SK-N-SH (cell line): ENCODE data around the gene IGF2R. TPM values are rescaled to one million over a fixed set of nuclear protein-coding genes. Genes with fewer than 3 reads are reported as not detected.

Experiments
- CTCF ChIA-PET: fragments of 300-600, 350-600 bp; formaldehyde crosslinking; extraction: SDS; loops from one replicate; lab custom pipeline; 2021; lab: Yijun Ruan, JAX
- POLR2A ChIA-PET: fragments of 350-600 bp; sonication (Branson Sonifier 250); formaldehyde crosslinking; extraction: SDS; loops from one replicate; lab custom pipeline; 2020; ENCODE audit warnings: antibody characterized with exemption, inconsistent platforms; lab: Yijun Ruan, JAX
- DNase-seq: peaks from one replicate; pipeline ENCODE4 v3.0.0; 2012
- H2AFZ ChIP-seq: fragments of 200-600 bp; sonication (generic); 2 replicates; pipeline ENCODE4 v1.8.1; 2016; ENCODE audit warnings: antibody characterized with exemption, mild to moderate bottlenecking, low read depth
- H3F3A ChIP-seq: fragments of 200-600 bp; sonication (generic); replicated peaks from 2 replicates; pipeline ENCODE3; 2016; ENCODE audit warnings: antibody characterized with exemption, mild to moderate bottlenecking; ENCODE audit not compliant: insufficient read depth
- H3K27ac ChIP-seq, 2 experiments: fragments of 200-500 bp in 1 of 2; fragments of 200-600 bp in 1 of 2; sonication (Bioruptor generic) in 1 of 2; sonication (generic), shearing (Covaris generic) in 1 of 2; 2 replicates each; pipeline versions ENCODE4 v1.5.1 to v1.6.1; 2014 to 2016; ENCODE audit warnings: low read depth in 2 of 2, inconsistent platforms in 1 of 2, low read length in 1 of 2, mild to moderate bottlenecking in 1 of 2, mixed read lengths in 1 of 2
- H3K27me3 ChIP-seq: fragments of 200-600 bp; sonication (generic), shearing (Covaris generic); 2 replicates; pipeline ENCODE4 v1.6.1; 2016; ENCODE audit warnings: mixed run types; ENCODE audit not compliant: insufficient read depth
- H3K36me3 ChIP-seq, 2 experiments: fragments of 200-500 bp in 1 of 2; fragments of 200-600 bp in 1 of 2; sonication (Bioruptor generic) in 1 of 2; sonication (generic) in 1 of 2; replicated peaks in 1 of 2; 2 replicates each; pipeline versions ENCODE3 to v1.5.1; 2014 to 2016; ENCODE audit warnings: low read length in 1 of 2, mild to moderate bottlenecking in 1 of 2; ENCODE audit not compliant: insufficient read depth in 2 of 2, control insufficient read depth in 1 of 2
- H3K4me1 ChIP-seq, 2 experiments: fragments of 200-500 bp in 1 of 2; fragments of 200-600 bp in 1 of 2; sonication (Bioruptor generic) in 1 of 2; sonication (generic), shearing (Covaris generic) in 1 of 2; 2 replicates each; pipeline versions ENCODE4 v1.5.1 to v1.6.1; 2014 to 2016; ENCODE audit warnings: low read depth in 1 of 2, low read length in 1 of 2, mixed run types in 1 of 2; ENCODE audit not compliant: insufficient read depth in 2 of 2, control insufficient read depth in 1 of 2
- H3K4me2 ChIP-seq: fragments of 200-600 bp; sonication (generic), shearing (Covaris generic); 2 replicates; pipeline ENCODE4 v1.6.1; 2017; ENCODE audit warnings: mixed run types
- H3K4me3 ChIP-seq, 2 experiments: fragments of 200-500 bp in 1 of 2; fragments of 200-600 bp in 1 of 2; sonication (Bioruptor generic) in 1 of 2; sonication (generic), shearing (Covaris generic) in 1 of 2; 2 replicates each; pipeline versions ENCODE4 v1.5.1 to v1.8.1; 2014 to 2016; ENCODE audit warnings: low read depth in 2 of 2, inconsistent platforms in 1 of 2, low read length in 1 of 2, mild to moderate bottlenecking in 1 of 2, mixed read lengths in 1 of 2, moderate library complexity in 1 of 2
- H3K79me2 ChIP-seq: fragments of 200-600 bp; sonication (generic); 2 replicates; pipeline ENCODE4 v1.8.1; 2017; ENCODE audit warnings: mild to moderate bottlenecking; ENCODE audit not compliant: insufficient read depth
- H3K9ac ChIP-seq: fragments of 200-600 bp; sonication (generic); 2 replicates; pipeline ENCODE4 v1.6.1; 2017; ENCODE audit warnings: mixed run types
- H3K9me2 ChIP-seq: fragments of 200-600 bp; sonication (generic); 2 replicates; pipeline ENCODE4 v1.6.1; 2017; ENCODE audit warnings: mixed run types
- H3K9me3 ChIP-seq: fragments of 200-600 bp; sonication (generic); 2 replicates; pipeline ENCODE4 v1.6.1; 2017; ENCODE audit warnings: mixed run types, mild to moderate bottlenecking, moderate library complexity
- H4K20me1 ChIP-seq: fragments of 200-600 bp; sonication (generic); 2 replicates; pipeline ENCODE4 v1.6.1; 2017; ENCODE audit warnings: mild to moderate bottlenecking, mixed run types; ENCODE audit not compliant: insufficient read depth
- CHD2 ChIP-seq: fragments of 150-350 bp; IDR thresholded peaks from 2 replicates; pipeline ENCODE4 v1.6.1; 2018; ENCODE audit warnings: low read length; ENCODE audit not compliant: partially characterized antibody
- ELF1 ChIP-seq: IDR thresholded peaks from 2 replicates; pipeline ENCODE4 v1.4.0; 2012
- EP300 ChIP-seq, 2 experiments: IDR thresholded peaks; 2 replicates each; pipeline versions ENCODE4 v1.4.0 to v1.6.1; 2012; ENCODE audit warnings: borderline replicate concordance in 1 of 2, low read depth in 1 of 2, low read length in 1 of 2
- EZH2phosphoT487 ChIP-seq: fragments of 200-600 bp; sonication (generic); IDR thresholded peaks from 2 replicates; pipeline ENCODE4 v1.6.1; 2017; ENCODE audit warnings: low read depth, mixed run types, mild to moderate bottlenecking, antibody characterized with exemption, moderate library complexity, borderline replicate concordance
- FOSL2 ChIP-seq: IDR thresholded peaks from 2 replicates; pipeline ENCODE4 v1.4.0; 2012; ENCODE audit warnings: low read depth, mild to moderate bottlenecking, moderate library complexity, borderline replicate concordance
- FOXJ3 ChIP-seq: sonication (generic); formaldehyde crosslinking; IDR thresholded peaks from 2 replicates; pipeline ENCODE4 v1.5.1; 2020; ENCODE audit warnings: mild to moderate bottlenecking, missing genetic modification reagents
- FOXM1 ChIP-seq: IDR thresholded peaks from 2 replicates; pipeline ENCODE4 v1.4.0; 2012; ENCODE audit warnings: low read depth, mild to moderate bottlenecking
- GABPA ChIP-seq: IDR thresholded peaks from 2 replicates; pipeline ENCODE4 v1.4.0; 2012; ENCODE audit warnings: low read depth, mild to moderate bottlenecking
- MEF2A ChIP-seq: IDR thresholded peaks from 2 replicates; pipeline ENCODE4 v1.4.0; 2012; ENCODE audit warnings: low read depth, borderline replicate concordance
- MXI1 ChIP-seq: IDR thresholded peaks from 2 replicates; pipeline ENCODE4 v1.6.1; 2012; ENCODE audit warnings: mild to moderate bottlenecking, low read depth, low read length, improper control_type of control experiment
- NFIC ChIP-seq: IDR thresholded peaks from 2 replicates; pipeline ENCODE4 v1.4.0; 2012; ENCODE audit warnings: borderline replicate concordance
- PBX3 ChIP-seq: IDR thresholded peaks from 2 replicates; pipeline ENCODE4; 2012
- POLR2AphosphoS5 ChIP-seq: IDR thresholded peaks from 2 replicates; pipeline ENCODE4 v1.6.1; 2012; ENCODE audit warnings: low read depth, low read length
- RAD21 ChIP-seq: IDR thresholded peaks from 2 replicates; pipeline ENCODE4 v1.6.1; 2012; ENCODE audit warnings: mild to moderate bottlenecking, low read length
- RCOR1 ChIP-seq: fragments of 150-350 bp; IDR thresholded peaks from 2 replicates; pipeline ENCODE4 v1.6.1; 2017; ENCODE audit warnings: antibody characterized with exemption, low read length
- REST ChIP-seq: IDR thresholded peaks from 2 replicates; pipeline ENCODE4 v1.6.1; 2012; ENCODE audit warnings: mild to moderate bottlenecking, low read depth, low read length, moderate library complexity
- RFX5 ChIP-seq: IDR thresholded peaks from 2 replicates; pipeline ENCODE4 v1.6.1; 2012; ENCODE audit warnings: mild to moderate bottlenecking, improper control_type of control experiment, low read length
- RXRA ChIP-seq: IDR thresholded peaks from 2 replicates; pipeline ENCODE4 v1.4.0; 2012; ENCODE audit warnings: low read depth, mild to moderate bottlenecking, borderline replicate concordance
- SMC3 ChIP-seq: IDR thresholded peaks from 2 replicates; pipeline ENCODE4 v1.6.1; 2012; ENCODE audit warnings: low read depth, low read length, improper control_type of control experiment
- TAF1 ChIP-seq: IDR thresholded peaks from 2 replicates; pipeline ENCODE4 v1.6.1; 2012; ENCODE audit warnings: low read depth, mild to moderate bottlenecking, low read length, moderate library complexity, borderline replicate concordance
- TCF12 ChIP-seq: IDR thresholded peaks from 2 replicates; pipeline ENCODE4 v1.4.0; 2012
- USF1 ChIP-seq: IDR thresholded peaks from 2 replicates; pipeline ENCODE4 v1.4.0; 2012; ENCODE audit warnings: low read depth, borderline replicate concordance
- WGBS: methylation state at CpG from one replicate; pipeline ENCODE4 v1.1.6; 2017; ENCODE audit warnings: low lambda C conversion rate; 5-methylcytosine and 5-hydroxymethylcytosine counted together
- polyA plus RNA-seq, 3 experiments: library from polyadenylated mRNA; depleted of rRNA; stranded (reverse); fragments of >200 nt; gene quantifications; 2 replicates each; pipeline ENCODE4 v1.2.3, GENCODE V29; 2012

Gene IGF2R
- polyA plus RNA-seq, 1 of the 3 experiments (the other 2 are of a cell fraction) = 45.0 TPM

GRCh38 chr6:160054913-160055312 is 86.0 kb downstream of the IGF2R start:
- H4K20me1 ChIP-seq = no peaks in the 10 kb centered on the region
- no peak overlapping the region for H3K9ac ChIP-seq
- no peaks in the 10 kb centered on the region for H3K4me1 ChIP-seq
- TF ChIP-seq CHD2 (no peak), POLR2AphosphoS5 (no peak), FOSL2 (no peak), TAF1 (no peak), RXRA (no peak), MEF2A (no peak), EP300 (IDR thresholded peaks at IDR 0.05; ENCODE audit: borderline replicate concordance in 1 of 2, low read depth in 1 of 2, low read length in 1 of 2) (no peak), NFIC (no peak)
- ChIA-PET CTCF (interaction anchor here (0.9 kb wide), 1 partner anchor 38 kb away, joined by 3 read pairs; no protein-coding TSS in a partner anchor), POLR2A (no interaction called here)
- no peaks in the 10 kb centered on the region for H3K27me3 ChIP-seq
- no peak overlapping the region for H3K4me3 ChIP-seq
- peaks cover 38 to 71% of the 10 kb centered on the region in 2 experiments for H3K36me3 ChIP-seq
- no peak overlapping the region for H2AFZ ChIP-seq
- DNase-seq = no peak
- WGBS = 96% methylated on average over 6 of the region's 7 CpGs
- no peaks in the 10 kb centered on the region for H3F3A ChIP-seq
- H3K27ac ChIP-seq = no peak overlapping the region
- H3K4me2 ChIP-seq = no peak overlapping the region
- H3K9me3 ChIP-seq = no peaks in the 10 kb centered on the region
- no peaks in the 10 kb centered on the region for H3K9me2 ChIP-seq
- no peaks in the 10 kb centered on the region for H3K79me2 ChIP-seq

GRCh38 chr6:160055378-160055777 is 86.5 kb downstream of the IGF2R start:
- no peaks in the 10 kb centered on the region for H4K20me1 ChIP-seq
- no peak overlapping the region for H3K4me3 ChIP-seq
- H3K27me3 ChIP-seq = no peaks in the 10 kb centered on the region
- no peak for DNase-seq
- no peak overlapping the region for H3K9ac ChIP-seq
- H3K4me1 ChIP-seq = no peaks in the 10 kb centered on the region
- no peaks in the 10 kb centered on the region for H3F3A ChIP-seq
- H3K27ac ChIP-seq = no peak overlapping the region
- no peak overlapping the region for H3K4me2 ChIP-seq
- H3K36me3 ChIP-seq = peaks cover 41 to 71% of the 10 kb centered on the region in 2 experiments
- H3K79me2 ChIP-seq = no peaks in the 10 kb centered on the region
- no peak for TF ChIP-seq FOXM1
- TF ChIP-seq MXI1 = no peak
- no peak for TF ChIP-seq TCF12
- no peak for TF ChIP-seq PBX3
- TF ChIP-seq EP300 (IDR thresholded peaks at IDR 0.05; ENCODE audit: borderline replicate concordance in 1 of 2, low read depth in 1 of 2, low read length in 1 of 2) = no peak
- no peak for TF ChIP-seq CHD2
- no peak for TF ChIP-seq MEF2A
- TF ChIP-seq USF1 = no peak
- no peak for TF ChIP-seq RAD21
- TF ChIP-seq ELF1 = no peak
- TF ChIP-seq RFX5 = no peak
- TF ChIP-seq EZH2phosphoT487 = no peak
- TF ChIP-seq REST = no peak
- no peak for TF ChIP-seq FOXJ3 (CRISPR knock-in tag)
- no peak for TF ChIP-seq RCOR1
- TF ChIP-seq SMC3 = no peak
- TF ChIP-seq GABPA = no peak
- ChIA-PET POLR2A (no interaction called here), CTCF (interaction anchor here (0.9 to 1.0 kb wide), 2 partner anchors 33 to 37 kb away, joined by 3 to 4 read pairs; no protein-coding TSS in a partner anchor)
- H2AFZ ChIP-seq = no peak overlapping the region
- 98% methylated on average over 4 of the region's 5 CpGs for WGBS
- no peaks in the 10 kb centered on the region for H3K9me3 ChIP-seq
- H3K9me2 ChIP-seq = no peaks in the 10 kb centered on the region
